Measurements from ENCODE around the gene ARG1.

GRCh38 chr6:131628726-131629125 is 55.7 kb downstream of the ARG1 start:
- no peak for TF ChIP-seq CTCF (conservative IDR thresholded peaks at IDR 0.05)
- no peak for TF ChIP-seq EZH2 (IDR thresholded peaks at IDR 0.05; ENCODE audit: low read depth)
